Muscle layer of duodenum (tissue), 2 donors: Measurements from ENCODE around the gene SMURF1.
A peak's percentile ranks its signal among the peaks of the same experiment; 100 is the strongest.
"Not testable (repeated sequence)": the region's sequence is repeated elsewhere in the genome, so short reads cannot be mapped to it uniquely, and the experiment has no call there.

ENCODE experiments used
- H3K27ac ChIP-seq: one replicate; pipeline ENCODE4 v1.7.0; 2013; ENCODE audit warnings: mild to moderate bottlenecking, low read length
- H3K27me3 ChIP-seq: one replicate; pipeline ENCODE4 v1.7.0; 2013; ENCODE audit warnings: low read depth, mild to moderate bottlenecking, control low read depth, low read length
- H3K36me3 ChIP-seq, 2 donors: one replicate each; pipeline ENCODE4 v1.7.0; 2013; ENCODE audit warnings: low read length in 2 of 2, control low read depth in 1 of 2, mild to moderate bottlenecking in 1 of 2; ENCODE audit not compliant: insufficient read depth in 2 of 2, control insufficient read depth in 1 of 2
- H3K4me1 ChIP-seq, 2 donors: one replicate each; pipeline ENCODE4 v1.7.0; 2013; ENCODE audit warnings: low read length in 2 of 2, mild to moderate bottlenecking in 2 of 2, control low read depth in 1 of 2, moderate library complexity in 1 of 2; ENCODE audit not compliant: insufficient read depth in 2 of 2, control insufficient read depth in 1 of 2
- H3K4me3 ChIP-seq, 2 donors: one replicate each; pipeline ENCODE4 v1.7.0; 2013; ENCODE audit warnings: low read length in 2 of 2, low read depth in 1 of 2, mild to moderate bottlenecking in 1 of 2
- H3K9me3 ChIP-seq, 2 donors: one replicate each; pipeline ENCODE4 v1.7.0; 2013; ENCODE audit warnings: low read length in 2 of 2, control low read depth in 1 of 2, mild to moderate bottlenecking in 1 of 2; ENCODE audit not compliant: control insufficient read depth in 1 of 2
- donor health status: healthy.

SMURF1 gene

GRCh38 chr7:99103836-99104235 is 40.1 kb downstream of the SMURF1 start:
- not testable (repeated sequence) for H3K27me3 ChIP-seq, H3K4me3 ChIP-seq, H3K27ac ChIP-seq, H3K36me3 ChIP-seq, H3K9me3 ChIP-seq
- peaks cover 13 to 17% of the 10 kb centered on the region in 2 donors for H3K4me1 ChIP-seq

GRCh38 chr7:99102809-99103690 is 40.9 kb downstream of the SMURF1 start:
- Histone ChIP-seq H3K9me3 (no peaks in the 10 kb centered on the region), H3K27ac (no peak overlapping the region), H3K36me3 (no peaks in the 10 kb centered on the region), H3K27me3 (no peaks in the 10 kb centered on the region), H3K4me1 (peaks cover 12 to 22% of the 10 kb centered on the region in 2 donors), H3K4me3 (no peak overlapping the region)

- Histone ChIP-seq H3K36me3 (no peaks in the 10 kb centered on the region), H3K4me3 (no peak overlapping the region), H3K27ac (no peak overlapping the region), H3K4me1 (peaks cover 12 to 18% of the 10 kb centered on the region in 2 donors), H3K27me3 (no peaks in the 10 kb centered on the region), H3K9me3 (no peaks in the 10 kb centered on the region)
Measured at GRCh38 chr7:99102361-99102760, 41.5 kb downstream of the SMURF1 start.

GRCh38 chr7:99101516-99101915 is 42.4 kb downstream of the SMURF1 start:
- H3K27ac ChIP-seq, H3K9me3 ChIP-seq, H3K27me3 ChIP-seq, H3K4me3 ChIP-seq, H3K36me3 ChIP-seq: not testable (repeated sequence)
- H3K4me1 ChIP-seq, result peaks cover 10 to 14% of the 10 kb centered on the region in 2 donors

GRCh38 chr7:99099499-99100077 is 44.3 kb downstream of the SMURF1 start:
- Histone ChIP-seq H3K27ac (peak overlapping the region; percentile 1), H3K4me3 (no peak overlapping the region), H3K9me3 (no peaks in the 10 kb centered on the region), H3K4me1 (peaks cover 9 to 22% of the 10 kb centered on the region in 2 donors), H3K27me3 (no peaks in the 10 kb centered on the region), H3K36me3 (no peaks in the 10 kb centered on the region)

- Histone ChIP-seq H3K27me3 (no peaks in the 10 kb centered on the region), H3K27ac (peak overlapping the region; percentile 1), H3K4me1 (peaks cover 9 to 22% of the 10 kb centered on the region in 2 donors), H3K36me3 (no peaks in the 10 kb centered on the region), H3K4me3 (no peak overlapping the region), H3K9me3 (no peaks in the 10 kb centered on the region)
Measured at GRCh38 chr7:99098824-99099498, 44.9 kb downstream of the SMURF1 start.

- Histone ChIP-seq H3K36me3 (no peaks in the 10 kb centered on the region), H3K4me1 (peaks cover 9 to 22% of the 10 kb centered on the region in 2 donors), H3K27me3 (no peaks in the 10 kb centered on the region), H3K4me3 (no peak overlapping the region), H3K9me3 (no peaks in the 10 kb centered on the region), H3K27ac (no peak overlapping the region)
Measured at GRCh38 chr7:99098286-99098823, 45.6 kb downstream of the SMURF1 start.

GRCh38 chr7:99097730-99098129 is 46.2 kb downstream of the SMURF1 start:
- Histone ChIP-seq H3K27ac (no peak overlapping the region), H3K4me1 (peaks cover 9 to 22% of the 10 kb centered on the region in 2 donors), H3K9me3 (no peaks in the 10 kb centered on the region), H3K36me3 (no peaks in the 10 kb centered on the region), H3K27me3 (no peaks in the 10 kb centered on the region), H3K4me3 (no peak overlapping the region)

GRCh38 chr7:99096124-99096887 is 47.6 kb downstream of the SMURF1 start:
- peak overlapping the region; percentile 50 for H3K27ac ChIP-seq
- H3K4me1 ChIP-seq, result peaks cover 9 to 22% of the 10 kb centered on the region in 2 donors
- H3K36me3 ChIP-seq, result no peaks in the 10 kb centered on the region
- no peaks in the 10 kb centered on the region for H3K27me3 ChIP-seq
- H3K4me3 ChIP-seq, result no peak overlapping the region
- no peaks in the 10 kb centered on the region for H3K9me3 ChIP-seq

- H3K36me3 ChIP-seq, result no peaks in the 10 kb centered on the region
Measured at GRCh38 chr7:99095698-99096097, 48.2 kb downstream of the SMURF1 start.

More at GRCh38 chr7:99095698-99096097, 48.2 kb downstream of the SMURF1 start:
- H3K4me1 ChIP-seq, result peaks cover 9 to 22% of the 10 kb centered on the region in 2 donors
- H3K4me3 ChIP-seq, result no peak overlapping the region
- peak overlapping the region; percentile 50 for H3K27ac ChIP-seq
- no peaks in the 10 kb centered on the region for H3K9me3 ChIP-seq
- no peaks in the 10 kb centered on the region for H3K27me3 ChIP-seq
